Measurements from ENCODE around the gene PDE5A.

DNA sequence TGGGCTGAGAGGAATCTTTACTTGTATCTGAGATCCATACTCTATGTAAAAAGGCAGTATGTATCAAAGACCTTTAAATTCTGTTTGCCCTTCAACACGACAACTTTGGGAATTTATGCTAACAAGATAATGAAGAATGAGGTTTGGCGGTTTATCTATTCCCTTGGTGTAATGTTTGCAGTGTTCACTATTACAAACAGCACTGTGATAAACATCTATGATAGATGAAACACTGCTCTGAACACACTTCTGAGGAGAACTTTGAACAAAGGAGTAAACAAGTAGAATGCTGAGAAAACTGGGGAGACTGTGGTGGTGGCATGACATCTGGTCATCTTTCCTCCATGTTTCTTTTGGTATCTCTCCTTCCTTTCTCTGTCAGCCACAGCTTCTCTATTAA, 126.9 kb downstream of the PDE5A start:
- TF ChIP-seq, protein P1, sequence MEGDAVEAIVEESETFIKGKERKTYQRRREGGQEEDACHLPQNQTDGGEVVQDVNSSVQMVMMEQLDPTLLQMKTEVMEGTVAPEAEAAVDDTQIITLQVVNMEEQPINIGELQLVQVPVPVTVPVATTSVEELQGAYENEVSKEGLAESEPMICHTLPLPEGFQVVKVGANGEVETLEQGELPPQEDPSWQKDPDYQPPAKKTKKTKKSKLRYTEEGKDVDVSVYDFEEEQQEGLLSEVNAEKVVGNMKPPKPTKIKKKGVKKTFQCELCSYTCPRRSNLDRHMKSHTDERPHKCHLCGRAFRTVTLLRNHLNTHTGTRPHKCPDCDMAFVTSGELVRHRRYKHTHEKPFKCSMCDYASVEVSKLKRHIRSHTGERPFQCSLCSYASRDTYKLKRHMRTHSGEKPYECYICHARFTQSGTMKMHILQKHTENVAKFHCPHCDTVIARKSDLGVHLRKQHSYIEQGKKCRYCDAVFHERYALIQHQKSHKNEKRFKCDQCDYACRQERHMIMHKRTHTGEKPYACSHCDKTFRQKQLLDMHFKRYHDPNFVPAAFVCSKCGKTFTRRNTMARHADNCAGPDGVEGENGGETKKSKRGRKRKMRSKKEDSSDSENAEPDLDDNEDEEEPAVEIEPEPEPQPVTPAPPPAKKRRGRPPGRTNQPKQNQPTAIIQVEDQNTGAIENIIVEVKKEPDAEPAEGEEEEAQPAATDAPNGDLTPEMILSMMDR (optimal IDR thresholded peaks at IDR 0.05 in 1 of 3, IDR thresholded peaks at IDR 0.05 in 1 of 3, conservative IDR thresholded peaks at IDR 0.05 in 1 of 3; ENCODE audit: extremely low read depth in 1 of 3, insufficient read depth in 2 of 3, low read length in 3 of 3) = no peak
- TF ChIP-seq EZH2 (IDR thresholded peaks at IDR 0.05; ENCODE audit: low read length) = no peak

Measured in keratinocyte (primary cell).